ENCODE results near the gene POC1B.

DNA sequence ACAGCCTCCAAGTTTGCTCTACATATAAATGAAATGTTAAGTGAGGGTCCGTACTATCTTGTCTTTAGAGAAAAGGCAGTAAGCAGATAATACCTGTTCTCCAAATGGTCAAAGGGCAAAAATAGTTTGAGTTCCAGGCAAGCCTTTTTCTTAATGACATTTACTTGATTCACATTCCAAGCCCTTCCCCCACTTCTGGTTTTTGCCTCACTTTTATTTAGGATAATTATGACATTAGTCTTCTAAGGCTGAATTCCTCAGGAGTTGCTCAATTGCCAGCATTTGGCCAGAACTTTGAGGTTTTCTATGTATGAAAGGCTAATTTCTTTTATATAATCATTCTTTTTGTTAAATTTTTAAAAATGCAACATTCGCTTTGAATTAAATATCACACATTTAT, 111.0 kb downstream of the POC1B start:
- TF ChIP-seq, protein P1, sequence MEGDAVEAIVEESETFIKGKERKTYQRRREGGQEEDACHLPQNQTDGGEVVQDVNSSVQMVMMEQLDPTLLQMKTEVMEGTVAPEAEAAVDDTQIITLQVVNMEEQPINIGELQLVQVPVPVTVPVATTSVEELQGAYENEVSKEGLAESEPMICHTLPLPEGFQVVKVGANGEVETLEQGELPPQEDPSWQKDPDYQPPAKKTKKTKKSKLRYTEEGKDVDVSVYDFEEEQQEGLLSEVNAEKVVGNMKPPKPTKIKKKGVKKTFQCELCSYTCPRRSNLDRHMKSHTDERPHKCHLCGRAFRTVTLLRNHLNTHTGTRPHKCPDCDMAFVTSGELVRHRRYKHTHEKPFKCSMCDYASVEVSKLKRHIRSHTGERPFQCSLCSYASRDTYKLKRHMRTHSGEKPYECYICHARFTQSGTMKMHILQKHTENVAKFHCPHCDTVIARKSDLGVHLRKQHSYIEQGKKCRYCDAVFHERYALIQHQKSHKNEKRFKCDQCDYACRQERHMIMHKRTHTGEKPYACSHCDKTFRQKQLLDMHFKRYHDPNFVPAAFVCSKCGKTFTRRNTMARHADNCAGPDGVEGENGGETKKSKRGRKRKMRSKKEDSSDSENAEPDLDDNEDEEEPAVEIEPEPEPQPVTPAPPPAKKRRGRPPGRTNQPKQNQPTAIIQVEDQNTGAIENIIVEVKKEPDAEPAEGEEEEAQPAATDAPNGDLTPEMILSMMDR (IDR thresholded peaks at IDR 0.05) = no peak
- TF ChIP-seq POLR2A (IDR thresholded peaks at IDR 0.05) = no peak
